ENCODE results near the gene FAM3A. TPM values are rescaled to one million over a fixed set of nuclear protein-coding genes. Genes with fewer than 3 reads are reported as not detected.

FAM3A gene
- total RNA-seq, 1 experiment from 2014 or later = 47.5 TPM

DNA sequence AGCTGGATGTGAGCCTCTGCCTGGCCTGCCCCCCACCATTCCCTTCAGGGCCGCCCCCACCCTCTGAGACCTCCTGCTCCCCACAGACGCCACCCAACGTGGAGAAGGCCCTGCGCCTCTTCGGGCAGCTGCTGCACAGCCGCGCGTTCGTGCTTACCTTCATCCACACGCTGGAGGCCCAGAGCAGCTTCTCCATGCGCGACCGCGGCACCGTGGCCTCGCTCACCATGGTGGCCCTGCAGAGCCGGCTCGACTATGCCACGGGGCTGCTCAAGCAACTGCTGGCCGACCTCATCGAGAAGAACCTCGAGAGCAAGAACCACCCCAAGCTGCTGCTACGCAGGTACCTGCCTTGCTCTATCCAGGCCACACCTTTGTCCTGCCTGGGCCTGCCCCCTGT lies 47.8 kb downstream of the FAM3A start:
- in situ Hi-C loops (cut with HindIII; ENCODE audit: low sequenced_read_pairs) = no loop called here
- no peak for DNase-seq (ENCODE audit: low spot score)

DNA sequence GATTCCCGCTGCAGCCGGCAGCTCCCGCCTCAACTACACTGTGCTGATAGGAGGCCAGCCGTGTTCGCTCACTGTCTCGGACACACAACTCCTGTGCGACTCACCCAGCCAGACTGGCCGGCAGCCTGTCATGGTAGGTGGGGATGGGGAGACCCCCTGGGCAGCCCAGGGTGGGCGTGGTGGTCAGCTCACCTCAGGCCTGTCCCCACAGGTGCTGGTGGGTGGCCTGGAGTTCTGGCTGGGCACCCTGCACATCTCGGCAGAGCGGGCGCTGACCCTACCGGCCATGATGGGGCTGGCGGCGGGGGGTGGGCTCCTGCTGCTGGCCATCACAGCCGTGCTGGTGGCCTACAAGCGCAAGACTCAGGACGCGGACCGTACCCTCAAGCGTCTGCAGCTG lies 48.5 kb downstream of the FAM3A start:
- in situ Hi-C loops (cut with HindIII; ENCODE audit: low sequenced_read_pairs) = no loop called here
- no peak for DNase-seq (ENCODE audit: low spot score)

DNA sequence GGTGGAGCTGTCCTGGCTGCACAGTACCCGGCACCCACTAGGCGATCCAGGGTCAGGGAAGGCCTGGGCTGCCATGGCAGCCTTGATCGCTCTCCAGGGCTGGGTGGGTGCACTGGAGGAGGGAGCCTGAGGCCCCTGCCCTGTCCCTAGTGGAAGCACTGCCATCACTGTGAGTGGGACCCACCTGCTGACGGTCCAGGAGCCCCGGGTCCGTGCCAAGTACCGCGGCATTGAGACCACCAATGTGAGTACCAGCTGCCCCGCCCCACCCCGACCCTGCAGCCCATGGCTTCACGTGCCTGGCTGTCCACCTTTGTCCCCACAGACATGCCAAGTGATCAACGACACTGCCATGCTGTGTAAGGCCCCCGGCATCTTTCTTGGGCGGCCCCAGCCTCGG lies 49.1 kb downstream of the FAM3A start:
- DNase-seq (ENCODE audit: low spot score) = no peak
- in situ Hi-C loops (cut with HindIII; ENCODE audit: low sequenced_read_pairs) = no loop called here

DNA sequence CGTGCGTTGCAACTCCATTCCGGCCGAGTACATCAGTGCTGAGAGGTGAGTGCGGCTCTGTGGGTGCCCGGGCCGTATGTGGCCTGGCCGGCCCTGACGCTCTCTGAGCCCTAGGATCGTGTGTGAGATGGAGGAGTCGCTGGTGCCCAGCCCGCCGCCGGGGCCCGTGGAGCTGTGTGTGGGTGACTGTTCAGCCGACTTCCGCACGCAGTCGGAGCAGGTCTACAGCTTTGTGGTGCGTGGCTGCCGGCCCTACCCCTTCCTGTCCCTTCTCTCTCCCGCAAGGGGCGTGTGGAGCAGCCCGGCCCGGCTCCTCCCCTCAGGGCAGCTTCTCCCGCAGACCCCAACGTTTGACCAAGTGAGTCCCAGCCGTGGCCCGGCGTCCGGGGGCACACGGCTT lies 50.0 kb downstream of the FAM3A start:
- DNase-seq (ENCODE audit: low spot score) = no peak
- in situ Hi-C loops (cut with HindIII; ENCODE audit: low sequenced_read_pairs) = no loop called here

DNA sequence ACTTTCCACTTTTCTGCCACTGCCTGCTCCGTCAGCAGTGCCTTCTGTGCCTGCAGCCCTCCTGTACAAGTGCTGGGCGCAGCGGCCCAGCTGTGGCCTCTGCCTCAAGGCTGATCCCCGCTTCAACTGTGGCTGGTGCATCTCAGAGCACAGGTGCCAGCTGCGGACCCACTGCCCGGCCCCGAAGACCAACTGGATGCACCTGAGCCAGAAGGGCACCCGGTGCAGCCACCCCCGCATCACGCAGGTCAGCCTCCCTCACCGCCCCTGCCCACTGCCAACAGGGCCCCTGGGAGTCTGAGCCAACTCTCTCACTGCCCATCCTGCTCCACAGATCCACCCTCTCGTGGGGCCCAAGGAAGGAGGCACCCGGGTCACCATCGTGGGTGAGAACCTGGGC lies 50.4 kb downstream of the FAM3A start:
- no peak for DNase-seq (ENCODE audit: low spot score)
- in situ Hi-C loops (cut with HindIII; ENCODE audit: low sequenced_read_pairs) = no loop called here

DNA sequence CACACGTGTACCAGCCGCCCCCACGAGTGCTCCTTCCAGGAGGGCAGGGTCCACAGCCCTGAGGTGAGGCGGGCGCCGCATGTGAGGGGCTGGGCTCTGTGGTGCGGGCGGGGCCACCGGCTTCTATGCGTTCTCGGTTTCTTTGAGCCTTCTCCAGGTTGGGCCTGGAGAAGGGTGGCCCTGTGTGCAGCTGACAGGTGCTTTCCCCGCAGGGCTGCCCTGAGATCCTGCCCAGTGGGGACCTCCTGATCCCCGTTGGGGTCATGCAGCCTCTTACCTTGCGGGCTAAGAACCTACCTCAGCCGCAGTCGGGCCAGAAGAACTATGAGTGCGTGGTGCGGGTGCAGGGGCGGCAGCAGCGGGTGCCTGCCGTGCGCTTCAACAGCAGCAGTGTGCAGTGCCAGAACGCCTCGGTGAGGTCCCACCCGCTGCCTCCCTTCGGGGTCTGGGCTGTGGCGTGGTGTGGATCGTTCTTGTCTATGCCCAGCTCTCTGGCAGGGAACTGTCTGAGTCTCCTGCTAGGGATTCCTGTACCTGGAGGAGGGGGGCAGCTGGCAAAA lies 51.1 kb downstream of the FAM3A start:
- no peak for DNase-seq (ENCODE audit: low spot score)
- in situ Hi-C loops (cut with HindIII; ENCODE audit: low sequenced_read_pairs) = no loop called here

DNA sequence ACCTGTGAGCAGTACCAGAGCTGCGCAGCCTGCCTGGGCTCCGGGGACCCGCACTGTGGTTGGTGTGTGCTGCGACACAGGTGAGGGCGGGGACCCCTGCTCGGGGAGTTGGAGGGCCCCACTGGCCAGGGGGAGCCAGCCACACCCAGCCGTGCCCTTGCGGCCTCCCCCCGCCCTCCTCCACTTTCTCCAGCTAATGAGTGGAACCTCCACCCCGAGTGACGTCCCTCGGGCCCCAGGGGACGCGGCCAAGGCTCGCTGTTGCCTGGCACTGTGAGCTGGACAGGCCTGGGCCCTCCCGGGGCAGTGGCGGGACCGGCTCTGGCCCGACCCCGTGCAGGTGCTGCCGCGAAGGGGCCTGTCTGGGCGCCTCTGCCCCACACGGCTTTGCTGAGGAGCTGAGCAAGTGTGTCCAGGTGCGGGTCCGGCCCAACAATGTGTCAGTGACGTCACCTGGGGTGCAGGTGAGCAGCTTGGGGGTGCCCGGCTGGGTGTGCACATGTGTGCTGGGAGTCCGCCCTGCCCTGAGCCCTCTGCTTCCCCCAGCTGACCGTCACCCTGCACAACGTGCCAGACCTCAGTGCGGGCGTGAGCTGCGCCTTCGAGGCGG lies 52.3 kb downstream of the FAM3A start:
- in situ Hi-C loops (cut with HindIII; ENCODE audit: low sequenced_read_pairs) = no loop called here
- DNase-seq (ENCODE audit: low spot score) = no peak

DNA sequence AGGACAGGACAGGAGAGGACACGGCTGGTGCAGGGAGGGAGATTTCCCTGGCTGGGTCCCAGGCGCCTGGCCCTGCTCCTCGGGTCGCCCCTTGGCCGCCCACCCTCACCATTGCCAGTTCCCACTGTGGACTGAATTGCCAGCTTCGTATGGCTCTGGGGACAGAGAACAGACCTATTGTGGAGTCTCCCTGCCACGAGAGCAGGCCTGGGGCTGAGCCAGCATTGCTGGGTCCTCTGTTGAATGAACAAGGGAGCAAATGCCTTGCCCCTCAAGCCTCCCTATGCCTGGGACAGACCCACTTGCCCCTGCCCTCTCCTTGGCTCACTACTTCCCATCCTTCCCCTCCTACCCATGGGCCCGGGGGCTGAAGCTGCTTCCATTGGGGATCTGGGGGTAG lies 53.6 kb downstream of the FAM3A start:
- in situ Hi-C loops (cut with HindIII; ENCODE audit: low sequenced_read_pairs) = no loop called here
- no peak for DNase-seq (ENCODE audit: low spot score)

DNA sequence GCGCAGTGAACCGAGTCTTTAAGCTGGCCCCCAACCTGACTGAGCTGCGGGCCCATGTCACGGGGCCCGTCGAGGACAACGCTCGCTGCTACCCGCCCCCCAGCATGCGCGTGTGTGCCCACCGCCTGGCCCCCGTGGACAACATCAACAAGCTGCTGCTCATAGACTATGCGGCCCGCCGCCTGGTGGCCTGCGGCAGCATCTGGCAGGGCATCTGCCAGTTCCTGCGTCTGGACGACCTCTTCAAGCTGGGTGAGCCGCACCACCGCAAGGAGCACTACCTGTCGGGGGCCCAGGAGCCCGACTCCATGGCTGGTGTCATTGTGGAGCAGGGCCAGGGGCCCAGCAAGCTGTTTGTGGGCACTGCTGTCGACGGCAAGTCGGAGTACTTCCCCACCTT lies 55.7 kb downstream of the FAM3A start:
- DNase-seq (ENCODE audit: low spot score) = no peak
- in situ Hi-C loops (cut with HindIII; ENCODE audit: low sequenced_read_pairs) = no loop called here

DNA sequence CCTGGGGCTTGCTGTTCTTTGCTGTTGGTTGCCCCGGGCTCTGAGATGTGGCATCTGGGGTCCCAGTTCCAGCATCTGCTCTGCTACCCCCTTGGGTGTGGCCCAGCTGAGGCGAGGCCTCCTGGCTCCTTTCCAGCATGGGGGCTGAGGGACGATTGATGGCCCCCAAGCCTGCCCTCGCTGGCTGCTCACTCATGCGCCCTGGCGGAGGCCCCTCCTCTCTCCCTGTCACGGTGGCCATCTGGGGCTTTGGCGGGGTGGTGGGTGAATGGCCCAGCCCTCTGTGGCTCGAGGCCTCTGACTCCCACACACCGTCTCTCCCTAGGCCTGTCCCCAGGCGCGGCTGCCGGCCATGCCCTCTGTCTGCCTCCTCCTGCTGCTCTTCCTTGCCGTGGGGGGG lies 56.2 kb downstream of the FAM3A start:
- in situ Hi-C loops (cut with HindIII; ENCODE audit: low sequenced_read_pairs) = no loop called here
- DNase-seq (ENCODE audit: low spot score) = no peak

DNA sequence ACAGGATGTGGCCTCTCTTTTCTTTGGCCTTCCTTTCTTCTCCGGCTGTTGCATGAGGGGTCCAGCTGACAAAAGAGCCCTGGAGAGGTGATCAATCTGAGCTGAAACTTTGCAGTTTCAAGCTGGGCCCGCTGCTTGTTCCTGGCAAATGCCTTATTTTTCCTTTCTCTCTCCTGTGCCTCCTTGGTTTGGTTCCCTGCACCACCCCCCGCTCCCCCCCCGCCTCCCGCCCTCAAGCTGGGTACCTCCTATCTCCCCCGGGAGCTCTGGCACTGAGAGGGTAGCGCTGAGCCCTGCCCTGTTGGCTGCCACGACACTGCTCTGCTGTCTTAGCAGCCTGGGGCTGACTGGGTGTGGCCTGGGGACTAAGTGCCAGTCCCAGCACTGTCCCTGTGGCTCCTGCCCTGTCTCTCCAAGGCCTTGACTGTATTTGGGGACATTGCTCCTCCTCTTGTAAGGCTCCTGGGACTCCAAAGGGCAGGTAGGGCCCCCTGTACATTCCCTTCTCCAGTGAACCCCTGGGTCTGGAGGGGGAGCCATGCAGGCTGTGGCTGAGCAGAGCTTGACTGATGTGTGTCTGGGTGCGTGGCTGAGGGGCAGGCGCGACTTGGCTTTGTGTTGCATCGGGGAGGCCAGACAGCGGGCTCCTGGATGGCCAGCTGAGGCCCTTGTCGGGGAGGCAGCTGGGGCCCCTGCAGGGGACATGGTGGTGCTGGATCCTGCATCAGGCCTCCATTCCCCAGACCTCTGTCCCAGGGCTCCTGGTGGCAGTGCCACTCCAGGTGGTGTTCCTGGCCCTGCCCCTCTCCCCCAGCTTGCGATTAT lies 56.9 kb downstream of the FAM3A start:
- DNase-seq (ENCODE audit: low spot score) = peak; percentile 47
- in situ Hi-C loops (cut with HindIII; ENCODE audit: low sequenced_read_pairs) = no loop called here

DNA sequence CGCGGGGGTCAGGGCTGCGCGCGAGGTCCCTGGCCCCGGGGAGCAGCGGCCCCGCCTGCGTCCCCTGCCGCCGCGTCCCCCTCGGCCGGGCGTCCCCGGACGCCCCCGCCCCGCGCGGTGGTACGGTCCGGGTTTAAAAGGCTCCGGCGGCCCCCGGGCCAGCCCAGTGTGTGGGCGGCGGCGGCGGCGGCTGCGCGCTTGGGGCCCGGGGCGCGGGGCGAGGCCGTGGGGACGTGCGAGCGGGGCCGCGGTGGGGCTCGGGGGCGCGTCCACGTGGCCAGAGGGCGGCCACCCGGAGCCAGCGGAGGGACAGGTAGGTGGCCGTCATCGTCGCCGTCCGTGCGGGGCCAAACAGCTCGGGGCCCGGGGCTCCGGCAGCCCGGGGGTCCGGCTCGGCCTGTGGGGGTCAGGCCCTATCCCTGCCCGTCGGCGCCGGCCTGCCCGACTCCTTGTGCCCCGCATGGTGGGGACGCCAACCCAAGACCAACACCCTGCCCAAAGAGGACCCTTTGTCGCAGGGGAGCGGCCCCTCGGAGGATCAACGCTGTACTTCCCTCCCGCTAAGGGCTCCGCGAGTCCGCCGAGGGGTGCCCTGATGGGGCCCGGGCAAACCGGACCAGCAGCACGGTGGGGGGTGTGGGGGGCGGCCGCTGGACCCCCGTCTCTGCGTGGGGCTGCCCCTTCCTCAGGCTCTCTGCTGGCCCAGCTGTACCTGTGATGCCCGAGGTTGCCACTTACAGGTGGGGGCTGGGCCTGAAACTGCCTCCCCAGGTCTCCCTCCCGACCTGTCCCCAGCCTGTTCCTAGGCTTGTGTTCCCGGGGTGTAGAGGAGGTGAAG lies 57.7 kb downstream of the FAM3A start, which contains the start of gene PLXNA3:
TSS of gene PLXNA3 (plus strand) at position 166 of the 838 bp plus-strand sequence. CDS start 1,903 bp downstream, outside the sequence.
- no peak for DNase-seq (ENCODE audit: low spot score)
- in situ Hi-C loops (cut with HindIII; ENCODE audit: low sequenced_read_pairs) = no loop called here

DNA sequence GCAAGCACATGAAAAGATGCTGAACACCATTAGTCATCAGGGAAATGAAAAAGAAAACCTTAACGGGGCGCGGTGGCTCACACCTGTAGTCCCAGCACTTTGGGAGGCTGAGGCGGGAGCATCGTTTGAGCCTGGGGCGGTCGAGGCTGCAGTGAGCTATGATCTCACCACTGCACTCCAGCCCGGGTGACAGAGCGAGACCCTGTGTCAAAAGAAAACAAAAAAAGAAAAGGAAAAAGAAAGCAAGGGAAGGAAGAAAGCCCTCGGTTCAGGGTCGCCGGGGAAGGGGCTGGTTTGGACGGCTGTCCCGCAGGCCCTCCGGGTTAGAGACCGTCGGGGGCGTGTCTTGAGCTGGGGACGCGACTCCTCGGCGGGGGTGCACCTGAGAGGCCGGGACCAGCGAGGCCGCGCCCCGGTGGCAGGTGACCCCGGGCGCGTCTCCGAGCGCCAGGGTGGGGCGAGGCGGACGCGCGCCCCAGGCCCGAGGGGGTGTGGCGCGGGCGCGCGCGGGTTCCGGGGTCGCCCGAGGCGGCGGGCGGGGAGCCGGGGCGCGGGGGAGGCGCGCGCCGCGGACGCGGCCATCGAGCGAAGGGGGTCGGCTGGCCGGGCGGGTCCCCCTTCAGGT lies 58.4 kb downstream of the FAM3A start:
- in situ Hi-C loops (cut with HindIII; ENCODE audit: low sequenced_read_pairs) = no loop called here
- DNase-seq (ENCODE audit: low spot score) = no peak

Other genes with a start within 250 kb of the FAM3A start
- not detected in 2 replicates for gene TEX28, start 221.1 kb downstream of the FAM3A start, total RNA-seq (2014; rRNA removed; shearing (Covaris generic))
- not detected in 2 replicates for gene TKTL1, start 220.4 kb downstream of the FAM3A start, total RNA-seq (2014; rRNA removed; shearing (Covaris generic))
- gene FLNA, start 141.6 kb downstream of the FAM3A start, total RNA-seq (2014; rRNA removed; shearing (Covaris generic)) = 811 and 832 TPM in 2 replicates
- 49.8 and 72.5 TPM in 2 replicates for gene EMD, start 136.9 kb downstream of the FAM3A start, total RNA-seq (2014; rRNA removed; shearing (Covaris generic))
- gene RPL10, start 117.9 kb downstream of the FAM3A start, total RNA-seq (2014; rRNA removed; shearing (Covaris generic)) = 2,883 and 3,419 TPM in 2 replicates
- 20.5 and 41.3 TPM in 2 replicates for gene DNASE1L1, start 107.0 kb downstream of the FAM3A start, total RNA-seq (2014; rRNA removed; shearing (Covaris generic))
- 16.9 and 39.4 TPM in 2 replicates for gene TAFAZZIN, start 104.7 kb downstream of the FAM3A start, total RNA-seq (2014; rRNA removed; shearing (Covaris generic))
- gene ATP6AP1, start 87.6 kb downstream of the FAM3A start, total RNA-seq (2014; rRNA removed; shearing (Covaris generic)) = 48.9 and 60.6 TPM in 2 replicates
- gene GDI1, start 79.1 kb downstream of the FAM3A start, total RNA-seq (2014; rRNA removed; shearing (Covaris generic)) = 51.4 and 57.6 TPM in 2 replicates
- 56.1 and 63.4 TPM in 2 replicates for gene FAM50A, start 72.1 kb downstream of the FAM3A start, total RNA-seq (2014; rRNA removed; shearing (Covaris generic))
- 3.6 and 6.0 TPM in 2 replicates for gene PLXNA3, start 58.0 kb downstream of the FAM3A start, total RNA-seq (2014; rRNA removed; shearing (Covaris generic))
- 72.0 and 79.9 TPM in 2 replicates for gene LAGE3, start 37.0 kb downstream of the FAM3A start, total RNA-seq (2014; rRNA removed; shearing (Covaris generic))
- 48.2 and 58.1 TPM in 2 replicates for gene UBL4A, start 29.6 kb downstream of the FAM3A start, total RNA-seq (2014; rRNA removed; shearing (Covaris generic))
- gene SLC10A3, start 25.6 kb downstream of the FAM3A start, total RNA-seq (2014; rRNA removed; shearing (Covaris generic)) = 12.6 and 24.0 TPM in 2 replicates
- gene G6PD, start 30.6 kb upstream of the FAM3A start, total RNA-seq (2014; rRNA removed; shearing (Covaris generic)) = 32.0 and 32.9 TPM in 2 replicates
- 12.0 and 13.2 TPM in 2 replicates for gene IKBKG, start 31.4 kb upstream of the FAM3A start, total RNA-seq (2014; rRNA removed; shearing (Covaris generic))
- gene CTAG1A, start 68.9 kb upstream of the FAM3A start, total RNA-seq (2014; rRNA removed; shearing (Covaris generic)) = not detected in 2 replicates
- not detected in 2 replicates for gene CTAG1B, start 103.0 kb upstream of the FAM3A start, total RNA-seq (2014; rRNA removed; shearing (Covaris generic))
- gene CTAG2, start 137.3 kb upstream of the FAM3A start, total RNA-seq (2014; rRNA removed; shearing (Covaris generic)) = not detected in 2 replicates
- gene GAB3, start 234.8 kb upstream of the FAM3A start, total RNA-seq (2014; rRNA removed; shearing (Covaris generic)) = not detected in 2 replicates
- 43.6 and 56.7 TPM in 2 replicates for gene DKC1, start 246.6 kb upstream of the FAM3A start, total RNA-seq (2014; rRNA removed; shearing (Covaris generic))

Measured in G401 (cell line).